UCSD-AML1 (cell line): Measurements from ENCODE around the gene NTN3.
"Not testable (repeated sequence)": the region's sequence is repeated elsewhere in the genome, so short reads cannot be mapped to it uniquely, and the experiment has no call there.

Experiments
- DNase-seq: peaks from one replicate; lab custom pipeline; 2025; ENCODE audit not compliant: unreplicated experiment; lab: John Stamatoyannopoulos, UW

The NTN3 gene

DNA sequence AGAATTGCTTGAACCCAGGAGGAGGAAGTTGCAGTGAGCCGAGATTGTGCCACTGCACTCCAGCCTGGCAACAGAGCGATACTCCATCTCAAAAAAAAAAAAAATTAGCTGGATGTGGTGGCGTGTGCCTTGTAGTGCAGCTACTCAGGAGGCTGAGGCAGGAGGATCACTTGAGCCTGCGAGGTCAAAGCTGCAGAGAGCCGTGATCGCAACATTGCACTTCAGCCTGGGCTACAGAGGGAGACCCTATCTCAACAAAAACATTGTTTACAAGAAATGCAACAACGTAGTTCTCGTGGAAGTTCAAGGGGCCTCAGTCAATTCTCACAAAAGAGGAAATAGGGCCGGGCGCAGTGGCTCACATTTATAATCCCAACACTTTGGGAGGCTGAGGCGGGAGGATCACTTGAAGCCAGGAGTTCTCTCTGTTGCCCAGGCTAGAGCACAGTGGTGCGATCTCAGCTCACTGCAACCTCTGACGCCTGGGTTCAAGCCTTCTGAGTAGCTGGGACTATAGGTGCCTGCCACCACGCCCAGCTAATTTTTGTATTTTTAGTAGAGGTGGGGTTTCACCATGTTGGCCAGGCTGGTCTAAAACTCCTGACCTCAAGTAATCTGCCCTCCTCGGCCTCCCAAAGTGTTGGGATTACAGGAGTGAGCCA is 29.8 kb upstream of the NTN3 start:
- not testable (repeated sequence) for DNase-seq

DNA sequence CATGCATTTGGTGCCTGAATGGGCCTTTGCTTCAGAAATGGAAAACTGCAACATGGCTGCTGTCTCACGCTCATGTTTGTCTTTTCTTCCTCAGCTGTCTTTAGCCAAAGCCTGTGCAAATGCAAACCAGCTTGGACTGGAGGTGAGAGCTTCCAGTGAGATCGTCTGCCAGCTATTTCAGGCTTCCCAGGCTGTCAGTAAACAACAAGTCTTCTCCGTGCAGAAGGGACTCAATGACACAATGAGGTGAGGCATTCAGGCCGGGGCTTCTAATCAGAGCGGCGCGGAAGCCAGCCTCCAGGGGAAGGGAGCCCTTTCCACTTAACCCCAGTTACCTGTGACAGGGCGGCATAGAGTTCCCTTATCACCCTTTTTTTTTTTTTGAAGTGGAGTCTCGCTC is 27.5 kb upstream of the NTN3 start:
- no peak for DNase-seq

DNA sequence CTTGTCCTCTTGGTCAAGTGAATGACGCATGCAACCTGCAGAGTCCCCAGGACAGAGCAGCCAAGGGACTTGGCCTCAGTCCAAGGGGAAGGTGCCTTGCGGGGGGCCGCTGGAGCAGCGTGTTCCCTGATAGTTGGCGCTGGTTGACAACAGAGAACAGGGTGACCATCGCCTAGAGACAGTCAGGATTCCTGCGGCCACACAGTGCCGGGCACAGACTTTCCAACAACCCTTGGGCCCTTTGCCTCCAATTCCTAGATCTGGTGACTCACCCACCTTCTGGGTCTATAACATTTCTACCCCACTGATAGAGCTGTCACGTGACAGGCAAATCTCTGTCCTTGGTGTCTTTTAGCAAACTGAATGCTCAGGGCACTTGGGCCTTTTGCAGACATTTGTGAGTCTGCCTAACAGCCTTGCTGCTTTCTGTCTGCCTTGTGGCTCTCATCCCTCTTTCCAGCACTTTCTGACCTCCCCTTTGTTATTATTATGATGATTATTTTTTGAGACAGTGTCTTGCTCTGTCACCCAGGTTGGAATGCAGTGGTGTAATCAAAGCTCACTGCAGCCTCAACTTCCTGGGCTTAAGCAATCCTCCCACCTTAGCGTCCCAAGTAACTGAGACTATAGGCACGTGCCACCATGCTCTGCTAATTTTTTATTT is 23.0 kb upstream of the NTN3 start:
- DNase-seq = no peak

DNA sequence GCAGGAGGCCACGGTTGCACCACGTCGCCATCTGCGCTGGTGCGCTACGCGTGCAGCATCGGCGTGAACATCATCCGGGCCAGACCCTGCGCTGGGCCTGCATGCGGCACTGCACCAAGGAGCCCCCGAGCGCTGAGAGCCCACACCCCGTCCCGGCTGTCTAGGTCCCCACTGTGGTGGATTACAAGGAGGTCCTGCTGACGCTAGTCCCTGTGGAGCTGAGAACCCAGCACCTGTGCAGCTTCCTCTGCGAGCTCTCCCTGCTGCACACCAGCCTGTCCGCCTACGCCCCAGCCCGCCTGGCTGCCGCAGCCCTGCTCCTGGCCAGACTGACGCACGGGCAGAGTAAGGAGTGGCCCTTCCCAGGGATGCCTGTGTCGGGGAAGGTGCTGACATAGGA is 22.0 kb upstream of the NTN3 start:
- DNase-seq = no peak

DNA sequence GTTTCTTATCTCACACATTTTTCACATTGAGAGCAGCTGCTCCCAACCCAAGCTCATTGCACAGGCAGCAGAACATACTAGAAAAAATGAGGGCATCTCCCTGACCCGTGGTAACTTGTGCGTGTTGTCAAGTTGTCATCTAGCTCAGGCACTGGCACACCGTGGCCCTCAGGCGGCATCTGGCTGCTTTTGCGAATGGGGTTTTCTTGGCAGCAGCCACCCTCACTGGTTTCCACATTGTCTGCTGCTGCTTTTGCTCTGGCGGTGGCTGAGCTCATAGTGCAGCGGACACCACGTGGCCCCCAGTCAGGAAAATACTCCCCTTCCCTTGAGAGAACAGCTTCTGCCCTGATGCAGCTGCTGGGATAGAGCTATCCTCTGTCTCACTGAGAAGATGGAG is 20.6 kb upstream of the NTN3 start:
- DNase-seq = no peak

DNA sequence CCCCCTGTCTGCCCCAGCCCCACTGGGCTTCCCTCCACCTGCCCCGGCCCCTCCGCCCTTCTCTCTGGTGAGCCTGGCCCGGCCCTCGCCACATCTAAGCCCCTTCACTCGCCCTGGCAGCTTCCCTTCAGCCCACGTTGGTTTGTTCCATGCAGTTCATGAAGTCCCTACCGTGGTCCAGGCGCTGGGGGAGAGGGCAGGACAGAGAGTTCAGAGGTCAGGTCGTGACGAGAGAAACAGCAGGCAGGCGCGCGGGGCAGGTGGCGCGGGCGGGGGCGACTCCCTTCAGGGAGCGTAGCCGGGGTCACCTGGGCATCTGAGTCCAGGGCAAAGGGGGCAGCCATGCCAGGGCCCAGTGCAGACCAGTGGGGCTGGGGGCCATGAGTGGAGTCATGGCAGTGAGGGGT is 20.1 kb upstream of the NTN3 start:
- DNase-seq = no peak

DNA sequence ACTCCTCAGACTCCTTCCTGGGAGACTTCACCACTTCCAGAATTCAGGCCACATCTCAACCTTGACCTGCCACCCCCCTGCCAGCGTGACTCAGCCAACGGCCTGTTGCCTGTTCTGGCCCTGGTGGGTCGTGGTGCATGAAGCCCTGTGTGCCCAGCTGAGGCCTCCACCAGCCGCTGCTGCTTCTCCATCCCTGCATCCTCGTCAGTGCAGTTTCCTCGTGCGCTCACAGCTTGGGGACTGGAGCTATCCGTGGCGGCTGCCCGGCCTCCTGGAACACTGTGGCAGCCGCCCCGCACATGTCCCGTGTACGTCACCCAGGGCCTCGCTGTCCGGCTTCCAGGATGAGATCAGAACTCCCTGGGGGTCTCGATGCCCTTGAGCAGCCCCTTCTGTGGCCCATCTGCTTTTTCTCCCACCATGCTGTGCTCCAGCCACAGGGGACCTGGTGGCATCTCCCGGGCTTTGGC is 19.2 kb upstream of the NTN3 start:
- DNase-seq = no peak

DNA sequence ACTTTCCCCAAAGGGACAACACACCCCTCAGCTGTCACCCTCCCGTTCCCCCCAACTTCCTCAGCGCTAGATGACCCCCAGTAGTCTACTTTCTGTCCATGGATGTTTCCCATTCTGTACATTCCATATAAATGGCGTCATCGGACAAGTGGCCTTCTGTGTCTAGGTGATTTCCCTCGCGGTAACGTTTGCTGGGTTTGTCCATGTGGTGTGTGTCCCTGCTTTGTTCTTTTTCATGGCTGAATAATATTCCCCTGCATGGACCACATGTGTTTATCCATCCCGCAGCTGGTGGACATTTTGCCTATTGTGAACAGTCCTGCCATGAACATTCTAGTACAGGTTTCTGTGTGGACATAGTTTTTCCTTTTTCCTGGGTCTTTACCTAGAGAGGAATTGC is 18.4 kb upstream of the NTN3 start:
- no peak for DNase-seq

DNA sequence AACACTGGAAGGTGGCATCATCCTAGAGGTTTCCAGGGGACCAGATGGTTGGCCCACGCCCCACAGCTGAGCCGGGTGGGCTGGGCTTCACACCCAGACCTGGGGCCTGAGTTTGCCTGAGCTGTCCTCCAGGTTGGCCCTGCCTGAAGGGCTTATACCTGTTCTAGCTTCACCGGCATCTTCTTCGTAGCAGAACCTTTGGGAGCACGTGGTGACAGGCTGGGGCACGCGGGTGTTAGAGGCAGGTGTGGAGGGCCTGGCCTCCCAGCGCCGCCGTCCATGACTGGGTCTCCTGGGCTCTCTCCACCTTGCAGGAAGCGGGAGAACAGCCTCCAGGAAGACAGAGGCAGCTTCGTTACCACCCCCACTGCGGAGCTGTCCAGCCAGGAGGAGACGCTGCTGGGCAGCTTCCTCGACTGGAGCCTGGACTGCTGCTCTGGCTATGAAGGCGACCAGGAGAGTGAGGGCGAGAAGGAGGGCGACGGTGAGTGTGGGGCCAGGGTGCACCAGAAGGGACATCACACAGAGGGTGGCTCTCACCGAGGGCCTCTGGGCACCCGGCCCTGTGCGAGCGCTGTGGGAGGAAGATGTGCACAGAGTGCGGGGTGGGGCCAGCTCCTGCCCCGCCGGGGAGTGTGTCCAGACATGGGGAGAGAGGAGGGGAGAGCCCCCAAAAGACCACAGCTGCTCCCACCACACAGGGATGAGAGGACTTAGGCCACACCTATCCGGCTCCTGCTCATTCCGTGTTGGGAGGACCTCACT is 15.8 kb upstream of the NTN3 start:
- no peak for DNase-seq

DNA sequence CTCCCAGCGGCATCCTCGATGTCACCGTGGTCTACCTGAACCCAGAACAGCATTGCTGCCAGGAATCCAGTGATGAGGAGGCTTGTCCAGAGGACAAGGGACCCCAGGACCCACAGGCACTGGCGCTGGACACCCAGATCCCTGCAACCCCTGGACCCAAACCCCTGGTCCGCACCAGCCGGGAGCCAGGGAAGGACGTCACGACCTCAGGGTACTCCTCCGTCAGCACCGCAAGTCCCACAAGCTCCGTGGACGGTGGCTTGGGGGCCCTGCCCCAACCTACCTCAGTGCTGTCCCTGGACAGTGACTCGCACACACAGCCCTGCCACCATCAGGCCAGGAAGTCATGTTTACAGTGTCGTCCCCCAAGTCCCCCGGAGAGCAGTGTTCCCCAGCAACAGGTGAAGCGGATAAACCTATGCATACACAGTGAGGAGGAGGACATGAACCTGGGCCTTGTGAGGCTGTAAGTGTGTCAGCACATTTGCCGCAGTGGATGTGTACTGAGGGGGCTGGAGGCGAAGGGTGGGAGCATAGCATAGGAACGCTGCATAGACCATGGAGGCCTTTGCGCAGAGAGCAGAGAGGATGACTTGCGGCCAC is 14.4 kb upstream of the NTN3 start:
- no peak for DNase-seq

DNA sequence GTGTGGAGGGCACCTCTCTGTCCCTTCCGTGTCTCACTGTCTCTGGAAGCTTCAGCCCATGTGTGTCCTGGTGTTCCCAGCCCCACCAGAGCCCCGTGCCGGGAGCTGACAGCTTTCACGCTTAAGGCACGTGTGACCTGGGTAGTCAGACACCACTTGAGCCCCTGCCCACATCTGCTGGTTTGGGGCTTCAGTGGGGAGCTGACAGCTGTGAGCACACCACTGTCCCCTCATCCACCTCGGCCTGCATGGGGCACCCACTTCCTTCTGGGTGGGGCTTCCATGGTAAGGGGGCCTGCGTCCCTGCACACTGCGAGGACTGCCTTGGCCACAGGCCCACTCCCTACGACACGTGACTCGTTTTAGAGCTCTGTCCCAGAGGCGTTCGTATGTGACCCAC is 13.8 kb upstream of the NTN3 start:
- DNase-seq = no peak

DNA sequence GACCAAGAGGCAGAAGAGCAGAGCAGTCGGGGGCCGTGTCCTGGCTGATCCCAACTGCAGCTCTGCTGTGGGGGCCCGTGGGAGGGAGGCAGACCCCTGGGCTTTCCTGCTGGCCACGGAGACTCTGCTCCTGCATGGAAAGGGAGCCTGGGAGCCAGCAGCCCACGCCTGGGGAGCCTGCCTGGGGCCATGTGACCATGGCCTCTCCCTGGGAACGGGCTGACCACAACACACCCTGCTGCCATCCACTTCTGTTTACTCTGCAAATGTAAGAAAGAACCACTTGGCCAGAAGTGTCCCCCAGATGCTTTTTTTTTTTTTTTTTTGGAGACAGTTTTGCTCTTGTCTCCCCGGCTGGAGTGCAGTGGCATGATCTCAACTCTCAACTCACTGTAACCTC is 13.2 kb upstream of the NTN3 start:
- no peak for DNase-seq

DNA sequence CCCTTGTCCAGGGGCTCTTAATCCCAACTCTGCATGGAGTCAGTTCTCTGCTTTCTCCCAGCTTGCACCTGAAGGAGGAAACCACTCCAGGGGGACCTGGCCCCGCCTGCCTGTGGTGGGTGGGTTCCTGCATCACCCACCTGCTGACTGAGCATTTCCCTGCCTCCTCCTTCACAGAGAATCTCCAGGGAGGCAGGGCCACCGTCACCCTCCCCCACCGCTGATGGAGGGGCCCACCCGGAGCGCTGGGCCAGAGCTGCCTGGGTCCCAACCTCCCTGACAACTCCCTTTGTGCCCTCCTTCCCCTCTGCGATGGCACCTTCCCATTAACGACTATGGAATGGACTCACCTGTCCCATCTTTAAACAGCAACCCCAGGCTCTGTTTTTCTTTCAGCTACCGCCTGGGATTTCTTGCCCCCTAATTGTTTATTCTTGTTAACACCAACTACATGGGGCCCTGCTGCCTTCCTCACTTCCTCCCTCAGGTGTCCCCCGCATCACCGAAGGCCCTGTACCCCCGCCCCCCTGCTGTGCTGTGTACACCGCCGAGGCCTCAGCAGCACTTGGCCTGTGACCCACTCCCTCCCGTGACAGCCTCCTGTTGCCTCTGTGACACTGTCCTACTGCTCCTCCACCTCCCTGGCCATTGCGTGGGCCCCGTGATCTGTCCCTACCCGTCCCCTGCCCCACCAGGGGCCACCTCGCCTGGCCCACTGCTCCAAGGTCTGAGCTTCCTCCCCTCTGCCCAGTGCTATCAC is 12.0 kb upstream of the NTN3 start:
- DNase-seq = no peak

DNA sequence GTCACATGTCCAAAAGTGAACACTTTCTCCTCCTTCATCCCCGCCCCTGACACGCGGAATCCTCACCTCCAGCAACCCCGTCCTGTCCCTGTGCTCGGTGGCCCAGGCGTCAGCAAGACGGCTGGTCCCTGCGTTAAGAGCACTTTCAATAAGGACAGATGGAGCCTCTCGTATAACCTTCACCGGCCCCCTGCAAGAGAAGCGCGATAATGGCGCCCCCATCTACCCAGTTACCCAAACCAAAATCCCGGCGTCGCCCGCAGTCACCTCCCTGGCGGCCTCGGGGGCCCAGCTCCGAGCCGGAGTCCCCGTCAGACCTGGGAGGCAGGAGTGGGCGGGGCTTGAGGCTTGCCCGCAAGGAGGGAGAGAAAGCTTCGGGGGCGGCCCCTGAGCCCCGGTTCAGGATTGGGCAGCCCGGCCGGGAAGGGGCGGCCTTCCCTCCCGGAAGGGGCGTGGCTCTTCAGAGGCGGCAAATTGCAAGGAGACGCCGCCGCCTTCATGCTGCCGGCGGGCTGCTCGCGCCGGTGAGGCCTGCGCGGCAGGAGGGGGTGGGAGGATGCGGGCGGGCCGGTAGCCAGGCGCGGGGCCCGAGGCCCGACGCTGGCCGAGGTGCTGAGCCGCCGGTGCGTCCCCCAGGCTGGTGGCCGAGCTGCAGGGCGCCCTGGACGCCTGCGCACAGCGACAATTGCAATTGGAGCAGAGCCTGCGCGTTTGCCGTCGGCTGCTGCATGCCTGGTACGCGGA is 11.3 kb upstream of the NTN3 start, which contains the start of gene TEDC2:
Gene TEDC2, plus strand, starts transcription at position 463 of the 744 bp plus-strand sequence. Its CDS starts 36 bp downstream, at position 499.
- DNase-seq = peak; percentile 95

DNA sequence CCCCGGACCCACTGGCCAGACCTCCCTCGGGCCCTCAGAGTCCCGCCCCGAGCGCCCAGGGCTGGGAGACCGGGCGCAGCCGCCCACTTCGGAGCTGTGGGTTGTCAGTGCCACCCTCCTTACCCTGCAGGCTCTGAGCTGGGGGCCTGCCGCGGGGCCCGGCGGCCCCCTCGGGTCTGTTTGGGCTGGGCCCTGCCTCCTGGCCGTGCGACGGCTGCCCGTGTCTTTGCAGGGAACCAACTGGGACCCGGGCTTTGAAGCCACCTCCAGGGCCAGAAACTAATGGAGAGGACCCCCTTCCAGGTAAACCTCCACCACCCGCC is 10.7 kb upstream of the NTN3 start:
- DNase-seq = no peak

DNA sequence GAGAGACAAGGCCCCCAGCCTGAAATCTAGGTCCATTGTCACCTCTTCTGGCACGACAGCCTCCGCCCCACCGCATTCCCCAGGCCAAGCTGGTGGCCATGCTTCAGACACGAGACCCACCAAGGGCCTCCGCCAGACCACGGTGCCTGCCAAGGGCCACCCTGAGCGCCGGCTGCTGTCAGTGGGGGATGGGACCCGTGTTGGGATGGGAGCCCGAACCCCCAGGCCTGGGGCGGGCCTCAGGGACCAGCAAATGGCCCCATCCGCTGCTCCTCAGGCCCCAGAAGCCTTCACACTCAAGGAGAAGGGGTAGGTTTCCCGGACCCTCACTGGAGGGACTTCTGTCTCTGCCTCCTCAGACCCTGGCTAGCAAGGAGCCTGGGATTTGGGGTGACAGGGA is 10.2 kb upstream of the NTN3 start:
- no peak for DNase-seq

DNA sequence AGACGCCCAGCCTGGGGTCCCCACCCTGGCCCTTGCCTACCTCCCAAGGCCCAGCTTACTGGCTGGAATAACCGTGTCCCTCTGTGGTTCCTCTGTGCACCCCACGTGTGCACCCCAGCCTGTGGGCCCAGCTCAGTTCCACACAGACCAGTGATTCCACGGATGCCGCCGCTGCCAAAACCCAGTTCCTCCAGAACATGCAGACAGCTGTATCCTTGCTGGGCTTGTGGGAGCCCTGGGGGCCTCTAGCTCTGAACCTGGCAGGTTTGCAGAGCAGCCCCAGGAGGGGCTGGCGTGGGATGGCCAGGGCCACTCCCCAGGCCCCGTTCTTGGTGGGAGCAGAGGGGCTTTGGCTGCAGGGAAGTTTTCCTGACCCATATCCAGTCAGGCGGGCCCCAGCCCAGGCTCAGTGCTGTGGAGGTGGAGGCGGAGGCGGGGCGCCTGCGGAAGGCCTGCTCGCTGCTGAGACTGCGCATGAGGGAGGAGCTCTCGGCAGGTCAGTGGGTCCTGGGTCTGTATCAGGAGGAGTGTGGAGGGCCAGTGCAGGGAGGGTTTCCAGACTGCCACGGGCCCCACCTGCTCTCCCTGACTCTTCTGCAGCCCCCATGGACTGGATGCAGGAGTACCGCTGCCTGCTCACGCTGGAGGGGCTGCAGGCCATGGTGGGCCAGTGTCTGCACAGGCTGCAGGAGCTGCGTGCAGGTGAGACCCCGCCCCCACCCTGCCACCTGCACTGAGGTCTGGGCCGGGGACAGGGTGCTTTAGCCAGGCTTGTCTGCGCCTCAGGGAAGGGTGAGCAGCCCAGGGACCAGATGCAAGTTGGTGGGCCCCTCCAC is 8.8 kb upstream of the NTN3 start:
- DNase-seq = no peak

DNA sequence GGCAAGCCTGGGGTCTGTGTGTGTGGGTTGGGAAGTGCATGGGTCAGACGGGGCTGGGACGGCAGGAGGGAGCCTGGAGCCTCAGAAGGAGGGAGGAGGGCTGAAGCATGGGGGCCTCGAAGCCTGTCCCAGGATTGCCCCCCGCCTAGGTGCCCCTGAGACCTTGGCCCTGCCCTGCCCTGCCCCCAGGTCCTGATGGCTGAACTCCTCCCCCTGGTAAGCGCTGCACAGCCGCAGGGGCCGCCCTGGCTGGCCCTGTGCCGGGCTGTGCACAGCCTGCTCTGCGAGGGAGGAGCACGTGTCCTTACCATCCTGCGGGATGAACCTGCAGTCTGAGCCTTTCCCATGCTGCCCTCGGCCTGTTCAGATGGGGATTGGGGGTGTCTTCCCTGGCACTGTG is 6.8 kb upstream of the NTN3 start:
- DNase-seq = no peak

DNA sequence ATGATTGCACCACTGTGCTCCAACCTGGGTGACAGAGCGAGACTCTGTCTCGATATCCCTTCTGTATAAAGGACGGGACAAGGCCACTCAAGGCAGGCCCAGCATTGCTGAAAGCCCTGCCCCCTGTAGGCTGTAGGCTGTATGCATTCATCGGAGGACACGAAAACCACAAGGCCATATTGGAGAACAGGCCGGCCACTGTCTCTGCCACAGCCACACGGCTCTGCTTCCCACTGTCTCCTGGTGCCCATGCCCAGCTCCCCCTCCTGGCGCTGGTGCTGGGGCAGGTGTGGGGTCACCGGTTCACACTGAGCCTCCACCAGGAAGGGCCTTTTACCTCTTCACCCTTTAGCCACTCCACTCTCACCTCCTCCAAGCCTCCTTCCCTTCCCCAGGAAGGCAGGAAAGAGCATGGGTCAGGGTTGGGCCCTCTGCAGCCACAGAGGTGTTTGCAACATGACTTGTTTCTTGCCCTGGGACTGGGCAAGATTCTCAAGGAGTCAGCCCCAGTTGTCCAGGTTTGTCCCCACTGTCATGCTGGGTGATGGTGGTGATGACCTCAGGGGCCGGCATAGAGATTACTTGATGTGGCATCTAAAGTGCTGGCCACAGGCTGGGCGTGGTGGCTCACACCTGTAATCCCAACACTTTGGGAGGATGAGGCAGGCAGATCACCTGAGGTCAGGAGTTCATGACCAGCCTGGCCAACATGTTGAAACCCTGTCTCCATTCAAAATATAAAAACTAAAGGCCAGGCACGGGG is 5.3 kb upstream of the NTN3 start:
- peak; percentile 25 for DNase-seq
